Keratinocyte (primary cell): ENCODE measurements around the gene PCDH7. TPM values are rescaled to one million over a fixed set of nuclear protein-coding genes. Genes with fewer than 3 reads are reported as not detected.

Source experiments
- DNase-seq: peaks from one replicate; pipeline ENCODE4 v3.0.0-alpha.2; 2011; ENCODE audit warnings: low read depth, missing footprints, low spot score
- FAIRE-seq: peaks from 2 replicates; lab custom pipeline; 2011; peaks lifted over from hg19 to GRCh38; lab: Jason Lieb, UNC
- H2AFZ ChIP-seq: 2 replicates; pipeline ENCODE4 v1.6.0; 2012; ENCODE audit warnings: low read length, control low read depth, inconsistent platforms; ENCODE audit not compliant: control insufficient read depth
- H3K27ac ChIP-seq: 2 replicates; pipeline ENCODE4 v1.5.1; 2011; ENCODE audit warnings: low read length; ENCODE audit not compliant: control insufficient read depth, insufficient read depth
- H3K27me3 ChIP-seq: 3 replicates; pipeline ENCODE4 v1.6.0; 2011; ENCODE audit warnings: low read length; ENCODE audit not compliant: control insufficient read depth, insufficient read depth; ENCODE audit errors: extremely low read depth
- H3K36me3 ChIP-seq, 2 experiments: 2 replicates in 1 of 2; 3 replicates in 1 of 2; pipeline ENCODE4 v1.5.1; 2011; ENCODE audit warnings: low read length in 2 of 2, mild to moderate bottlenecking in 1 of 2; ENCODE audit not compliant: control insufficient read depth in 2 of 2, insufficient read depth in 2 of 2; ENCODE audit errors: extremely low read depth in 1 of 2
- H3K4me1 ChIP-seq: 3 replicates; pipeline ENCODE4 v1.5.1; 2011; ENCODE audit warnings: low read length; ENCODE audit not compliant: control insufficient read depth, insufficient read depth; ENCODE audit errors: extremely low read depth
- H3K4me2 ChIP-seq: 3 replicates; pipeline ENCODE4 v1.6.0; 2011; ENCODE audit warnings: low read depth, low read length; ENCODE audit not compliant: control insufficient read depth, insufficient read depth; ENCODE audit errors: extremely low read depth
- H3K4me3 ChIP-seq, 3 experiments: fragments of 200-600 bp in 1 of 3; sonication (generic) in 1 of 3; 2 replicates in 2 of 3; 3 replicates in 1 of 3; pipeline ENCODE4 v1.5.1; 2011 to 2016; ENCODE audit warnings: low read length in 3 of 3, mild to moderate bottlenecking in 3 of 3, control low read depth in 2 of 3, inconsistent platforms in 1 of 3, low read depth in 1 of 3, mixed read lengths in 1 of 3, mixed run types in 1 of 3, moderate library complexity in 1 of 3; ENCODE audit not compliant: control insufficient read depth in 2 of 3, insufficient read depth in 2 of 3; ENCODE audit errors: extremely low read depth in 1 of 3
- H3K79me2 ChIP-seq: 2 replicates; pipeline ENCODE4 v1.6.0; 2012; ENCODE audit warnings: low read length; ENCODE audit not compliant: control insufficient read depth, insufficient read depth
- H3K9ac ChIP-seq: 3 replicates; pipeline ENCODE4 v1.6.0; 2011; ENCODE audit warnings: low read length; ENCODE audit not compliant: control insufficient read depth, insufficient read depth; ENCODE audit errors: extremely low read depth
- H3K9me1 ChIP-seq: 3 replicates; pipeline ENCODE4 v1.6.0; 2011; ENCODE audit warnings: low read length; ENCODE audit not compliant: control insufficient read depth, insufficient read depth; ENCODE audit errors: extremely low read depth
- H3K9me3 ChIP-seq: 2 replicates; pipeline ENCODE4 v1.5.1; 2012; ENCODE audit warnings: low read depth, low read length; ENCODE audit not compliant: control insufficient read depth
- H4K20me1 ChIP-seq: 3 replicates; pipeline ENCODE4 v1.6.0; 2011; ENCODE audit warnings: low read length; ENCODE audit not compliant: control insufficient read depth, insufficient read depth; ENCODE audit errors: extremely low read depth
- EZH2 ChIP-seq: IDR thresholded peaks from one replicate; pipeline ENCODE4 v1.6.1; 2012; ENCODE audit warnings: inconsistent platforms, mild to moderate bottlenecking, low read length, moderate library complexity
- dilution Hi-C: fragments of 300-500 bp; cut with MboI; formaldehyde crosslinking; loops from one replicate; pipeline ENCODE4 v1.7.0; 2020; ENCODE audit warnings: low sequenced_read_pairs; ENCODE audit not compliant: extremely low pct_ligation_motif_present
- polyA minus RNA-seq, 3 experiments: library from RNA; depleted of rRNA, polyadenylated mRNA; stranded (reverse); fragments of >200 nt; gene quantifications; 1 replicate in 1 of 3; 2 replicates in 1 of 3; 3 replicates in 1 of 3; pipeline ENCODE4 v1.2.3, GENCODE V29; 2011
- polyA plus RNA-seq, 5 experiments: library from polyadenylated mRNA; depleted of rRNA in 3 of 5; stranded (reverse) in 3 of 5; stranded (forward) in 1 of 5; unstranded in 1 of 5; fragments of >200 nt; gene quantifications; 1 replicate in 1 of 5; 2 replicates in 3 of 5; 3 replicates in 1 of 5; pipeline versions ENCODE4 v1.2.1 to v1.2.3, GENCODE V29; 2011 to 2012; ENCODE audit warnings: missing spikeins in 2 of 5, low read depth in 1 of 5, low replicate concordance in 1 of 5
- TF ChIP-seq, protein P1 (sequence below), 3 experiments: IDR thresholded peaks in 1 of 3; conservative IDR thresholded peaks in 1 of 3; optimal IDR thresholded peaks in 1 of 3; 2 replicates in 2 of 3; 3 replicates in 1 of 3; pipeline versions ENCODE3 to v1.5.1; 2011; ENCODE audit warnings: low read length in 3 of 3, mild to moderate bottlenecking in 3 of 3, moderate library complexity in 2 of 3, control low read depth in 1 of 3, inconsistent platforms in 1 of 3; ENCODE audit not compliant: insufficient read depth in 2 of 3; ENCODE audit errors: extremely low read depth in 1 of 3

Gene PCDH7, protein sequence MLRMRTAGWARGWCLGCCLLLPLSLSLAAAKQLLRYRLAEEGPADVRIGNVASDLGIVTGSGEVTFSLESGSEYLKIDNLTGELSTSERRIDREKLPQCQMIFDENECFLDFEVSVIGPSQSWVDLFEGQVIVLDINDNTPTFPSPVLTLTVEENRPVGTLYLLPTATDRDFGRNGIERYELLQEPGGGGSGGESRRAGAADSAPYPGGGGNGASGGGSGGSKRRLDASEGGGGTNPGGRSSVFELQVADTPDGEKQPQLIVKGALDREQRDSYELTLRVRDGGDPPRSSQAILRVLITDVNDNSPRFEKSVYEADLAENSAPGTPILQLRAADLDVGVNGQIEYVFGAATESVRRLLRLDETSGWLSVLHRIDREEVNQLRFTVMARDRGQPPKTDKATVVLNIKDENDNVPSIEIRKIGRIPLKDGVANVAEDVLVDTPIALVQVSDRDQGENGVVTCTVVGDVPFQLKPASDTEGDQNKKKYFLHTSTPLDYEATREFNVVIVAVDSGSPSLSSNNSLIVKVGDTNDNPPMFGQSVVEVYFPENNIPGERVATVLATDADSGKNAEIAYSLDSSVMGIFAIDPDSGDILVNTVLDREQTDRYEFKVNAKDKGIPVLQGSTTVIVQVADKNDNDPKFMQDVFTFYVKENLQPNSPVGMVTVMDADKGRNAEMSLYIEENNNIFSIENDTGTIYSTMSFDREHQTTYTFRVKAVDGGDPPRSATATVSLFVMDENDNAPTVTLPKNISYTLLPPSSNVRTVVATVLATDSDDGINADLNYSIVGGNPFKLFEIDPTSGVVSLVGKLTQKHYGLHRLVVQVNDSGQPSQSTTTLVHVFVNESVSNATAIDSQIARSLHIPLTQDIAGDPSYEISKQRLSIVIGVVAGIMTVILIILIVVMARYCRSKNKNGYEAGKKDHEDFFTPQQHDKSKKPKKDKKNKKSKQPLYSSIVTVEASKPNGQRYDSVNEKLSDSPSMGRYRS (N-terminal part only)
- polyA plus RNA-seq (28.1 to 38.5 TPM (median 30.1 TPM) in 3 replicates), polyA minus RNA-seq (88.0 to 111 TPM (median 93.2 TPM) in 3 replicates)
- polyA plus RNA-seq (2011; ENCODE audit: low read depth) = 7.7 TPM
- 11.5 and 14.8 TPM in 2 replicates for polyA plus RNA-seq (2011; cell fraction: cytosol; rRNA removed)
- 66.4 and 68.4 TPM in 2 replicates for polyA plus RNA-seq (2011; cell fraction: nucleus; rRNA removed)
- polyA plus RNA-seq (2012; ENCODE audit: low replicate concordance) = 8.7 and 30.7 TPM in 2 replicates
- 32.0 TPM for polyA minus RNA-seq (2011; cell fraction: cytosol; rRNA and poly(A)+ RNA removed)
- 131 and 201 TPM in 2 replicates for polyA minus RNA-seq (2011; cell fraction: nucleus; rRNA and poly(A)+ RNA removed)

DNA sequence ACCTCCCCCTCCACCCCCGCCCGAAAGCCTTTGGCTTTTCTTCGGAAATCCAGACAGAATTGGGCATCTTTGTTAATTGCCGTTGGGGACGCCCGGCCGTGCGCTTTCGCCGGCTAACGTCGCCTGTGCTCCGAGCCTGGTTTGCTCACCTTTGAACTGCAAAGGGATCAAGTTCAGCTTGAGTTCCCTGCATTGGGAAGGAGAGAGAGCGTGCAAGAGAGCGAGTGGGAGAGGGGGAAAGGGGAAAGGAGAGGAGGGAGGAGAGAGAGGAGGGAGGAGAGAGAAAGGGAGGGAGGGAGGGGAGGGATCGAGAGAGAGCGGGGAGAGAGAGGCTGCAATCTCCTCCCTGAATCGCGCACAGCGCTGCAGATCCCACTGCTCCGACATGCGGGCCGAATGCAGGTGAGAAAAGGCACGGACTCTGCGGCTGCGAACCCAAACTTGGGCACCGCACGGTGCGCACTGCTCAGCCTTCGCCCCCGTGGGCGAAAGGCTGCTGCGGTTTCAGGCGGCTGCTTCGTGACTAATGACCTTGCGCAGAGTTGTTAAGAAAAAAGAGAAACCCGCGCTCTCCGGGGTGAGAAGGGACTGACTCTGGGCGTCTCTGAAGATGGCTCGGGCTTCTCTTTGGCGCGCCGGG is at the start of gene PCDH7:
PCDH7 (plus strand) TSS at position 349 of the 640 bp plus-strand sequence. CDS start 1,054 bp downstream, outside the sequence.
- no peaks in the 10 kb centered on the region for H3K27me3 ChIP-seq
- peak within 1 kb of the TSS; percentile 81 for H3K9ac ChIP-seq
- H3K9me3 ChIP-seq = no peaks in the 10 kb centered on the region
- H3K36me3 ChIP-seq = peaks cover 2 to 6% of the 10 kb centered on the region in 2 experiments
- no peak for FAIRE-seq
- H3K79me2 ChIP-seq = peaks cover 49% of the 10 kb centered on the region
- H3K27ac ChIP-seq = peak within 1 kb of the TSS; percentile 76
- H3K4me1 ChIP-seq = peaks cover 15% of the 10 kb centered on the region
- DNase-seq = no peak
- H3K9me1 ChIP-seq = no peaks in the 10 kb centered on the region
- H3K4me3 ChIP-seq = peak within 1 kb of the TSS; percentile 57 to 97 (median 77)
- dilution Hi-C loops = no loop called here
- H3K4me2 ChIP-seq = peak within 1 kb of the TSS; percentile 88
- TF ChIP-seq EZH2 = no peak
- TF ChIP-seq, protein P1, sequence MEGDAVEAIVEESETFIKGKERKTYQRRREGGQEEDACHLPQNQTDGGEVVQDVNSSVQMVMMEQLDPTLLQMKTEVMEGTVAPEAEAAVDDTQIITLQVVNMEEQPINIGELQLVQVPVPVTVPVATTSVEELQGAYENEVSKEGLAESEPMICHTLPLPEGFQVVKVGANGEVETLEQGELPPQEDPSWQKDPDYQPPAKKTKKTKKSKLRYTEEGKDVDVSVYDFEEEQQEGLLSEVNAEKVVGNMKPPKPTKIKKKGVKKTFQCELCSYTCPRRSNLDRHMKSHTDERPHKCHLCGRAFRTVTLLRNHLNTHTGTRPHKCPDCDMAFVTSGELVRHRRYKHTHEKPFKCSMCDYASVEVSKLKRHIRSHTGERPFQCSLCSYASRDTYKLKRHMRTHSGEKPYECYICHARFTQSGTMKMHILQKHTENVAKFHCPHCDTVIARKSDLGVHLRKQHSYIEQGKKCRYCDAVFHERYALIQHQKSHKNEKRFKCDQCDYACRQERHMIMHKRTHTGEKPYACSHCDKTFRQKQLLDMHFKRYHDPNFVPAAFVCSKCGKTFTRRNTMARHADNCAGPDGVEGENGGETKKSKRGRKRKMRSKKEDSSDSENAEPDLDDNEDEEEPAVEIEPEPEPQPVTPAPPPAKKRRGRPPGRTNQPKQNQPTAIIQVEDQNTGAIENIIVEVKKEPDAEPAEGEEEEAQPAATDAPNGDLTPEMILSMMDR (optimal IDR thresholded peaks at IDR 0.05 in 1 of 3, IDR thresholded peaks at IDR 0.05 in 1 of 3, conservative IDR thresholded peaks at IDR 0.05 in 1 of 3; ENCODE audit: extremely low read depth in 1 of 3, insufficient read depth in 2 of 3, low read length in 3 of 3) = no peak
- H4K20me1 ChIP-seq = peaks cover 3% of the 10 kb centered on the region
- H2AFZ ChIP-seq = peak within 1 kb of the TSS; percentile 98

DNA sequence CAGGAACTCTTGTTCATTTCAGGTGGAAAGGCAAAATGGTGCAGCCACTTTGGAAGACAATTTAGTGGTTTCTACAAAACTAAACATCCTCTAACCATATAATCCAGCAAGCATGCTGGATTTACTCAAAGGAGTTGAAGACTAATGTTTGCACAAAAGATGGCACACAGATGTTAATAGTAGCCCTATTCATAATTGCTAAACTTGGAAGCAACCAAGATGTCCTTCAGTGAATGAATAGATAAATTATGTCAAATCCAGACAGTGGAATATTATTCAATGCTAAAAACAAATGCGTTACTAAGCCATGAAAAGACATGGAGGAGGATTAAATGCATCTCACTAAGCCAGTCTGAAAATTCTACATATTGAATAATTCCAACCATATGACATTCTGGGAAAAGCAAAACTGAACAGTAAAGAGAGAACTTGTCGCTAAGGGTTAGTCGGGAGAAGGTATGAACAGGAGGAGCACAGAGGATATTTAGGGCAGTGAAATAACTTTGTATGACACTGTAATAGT is 48.2 kb upstream of the PCDH7 start:
- DNase-seq (no peak), FAIRE-seq (no peak)
- dilution Hi-C loops = no loop called here
- no peak overlapping the region for H3K4me2 ChIP-seq
- no peaks in the 10 kb centered on the region for H3K9me3 ChIP-seq
- no peaks in the 10 kb centered on the region for H3K79me2 ChIP-seq
- no peak overlapping the region for H3K4me3 ChIP-seq
- TF ChIP-seq, protein P1 (optimal IDR thresholded peaks at IDR 0.05 in 1 of 3, IDR thresholded peaks at IDR 0.05 in 1 of 3, conservative IDR thresholded peaks at IDR 0.05 in 1 of 3; ENCODE audit: extremely low read depth in 1 of 3, insufficient read depth in 2 of 3, low read length in 3 of 3) = no peak
- no peak overlapping the region for H2AFZ ChIP-seq
- no peak overlapping the region for H3K9ac ChIP-seq
- no peaks in the 10 kb centered on the region for H3K36me3 ChIP-seq
- H3K27ac ChIP-seq = no peak overlapping the region
- H3K4me1 ChIP-seq = no peaks in the 10 kb centered on the region
- H4K20me1 ChIP-seq = no peaks in the 10 kb centered on the region
- no peaks in the 10 kb centered on the region for H3K27me3 ChIP-seq
- H3K9me1 ChIP-seq = no peaks in the 10 kb centered on the region
